ENCODE data around the gene CRACR2A. TPM values are rescaled to one million over a fixed set of nuclear protein-coding genes. Genes with fewer than 3 reads are reported as not detected.

The CRACR2A gene
- polyA plus RNA-seq, 5 donors, result 2.9 to 3.9 (median 3.0) TPM

GRCh38 chr12:3600039-3600720, 152.7 kb downstream of the CRACR2A start:
- DNase-seq, result no peak

GRCh38 chr12:3598896-3599860, 153.7 kb downstream of the CRACR2A start:
- DNase-seq, result no peak

GRCh38 chr12:3597526-3598210, 155.2 kb downstream of the CRACR2A start:
- no peak for DNase-seq

GRCh38 chr12:3596703-3597415, 156.1 kb downstream of the CRACR2A start:
- DNase-seq, result no peak

- DNase-seq, result no peak
Measured at GRCh38 chr12:3595721-3596120, 157.2 kb downstream of the CRACR2A start.

GRCh38 chr12:3594966-3595365, 157.9 kb downstream of the CRACR2A start:
- DNase-seq, result no peak

- no peak for DNase-seq
Measured at GRCh38 chr12:3593906-3594483, 158.9 kb downstream of the CRACR2A start.

GRCh38 chr12:3592856-3593625, 159.9 kb downstream of the CRACR2A start:
- no peak for DNase-seq

GRCh38 chr12:3589745-3590144, 163.2 kb downstream of the CRACR2A start:
- DNase-seq, result no peak

GRCh38 chr12:3587402-3588013, 165.4 kb downstream of the CRACR2A start:
- DNase-seq, result no peak

- no peak for DNase-seq
Measured at GRCh38 chr12:3583656-3584334, 169.1 kb downstream of the CRACR2A start.

- no peak for DNase-seq
Measured at GRCh38 chr12:3580094-3580749, 172.7 kb downstream of the CRACR2A start.

- DNase-seq, result no peak
Measured at GRCh38 chr12:3579446-3580093, 173.3 kb downstream of the CRACR2A start.

- no peak for DNase-seq
Measured at GRCh38 chr12:3578557-3578956, 174.4 kb downstream of the CRACR2A start.

- DNase-seq, result no peak
Measured at GRCh38 chr12:3576891-3577290, 176.0 kb downstream of the CRACR2A start.

- no peak for DNase-seq
Measured at GRCh38 chr12:3574986-3575385, 177.9 kb downstream of the CRACR2A start.

- no peak for DNase-seq
Measured at GRCh38 chr12:3572560-3572959, 180.3 kb downstream of the CRACR2A start.

- peak; percentile 12 to 13 for DNase-seq
Measured at GRCh38 chr12:3571724-3572123, 181.2 kb downstream of the CRACR2A start.

All from right lung (tissue), 5 donors.